Renal cortex interstitium (tissue), 11 donors: ENCODE measurements around the gene FBXL20. TPM values are rescaled to one million over a fixed set of nuclear protein-coding genes. Genes with fewer than 3 reads are reported as not detected.
"Not testable (repeated sequence)": the region's sequence is repeated elsewhere in the genome, so short reads cannot be mapped to it uniquely, and the experiment has no call there.

Source experiments
- DNase-seq, 11 donors: peaks; one replicate each; pipeline ENCODE4 v3.0.0-alpha.2; 2013; ENCODE audit warnings: low read depth in 9 of 11, low spot score in 4 of 11; ENCODE audit errors: extremely low read depth in 1 of 11
- polyA plus RNA-seq, 3 donors: library from polyadenylated mRNA; unstranded; fragments of 120-200 nt; gene quantifications; one replicate each; pipeline ENCODE4 v1.2.1, GENCODE V29; 2013; ENCODE audit not compliant: insufficient read length in 3 of 3

Gene FBXL20
- polyA plus RNA-seq, 3 donors, result 11.8 to 15.1 (median 13.2) TPM

DNA sequence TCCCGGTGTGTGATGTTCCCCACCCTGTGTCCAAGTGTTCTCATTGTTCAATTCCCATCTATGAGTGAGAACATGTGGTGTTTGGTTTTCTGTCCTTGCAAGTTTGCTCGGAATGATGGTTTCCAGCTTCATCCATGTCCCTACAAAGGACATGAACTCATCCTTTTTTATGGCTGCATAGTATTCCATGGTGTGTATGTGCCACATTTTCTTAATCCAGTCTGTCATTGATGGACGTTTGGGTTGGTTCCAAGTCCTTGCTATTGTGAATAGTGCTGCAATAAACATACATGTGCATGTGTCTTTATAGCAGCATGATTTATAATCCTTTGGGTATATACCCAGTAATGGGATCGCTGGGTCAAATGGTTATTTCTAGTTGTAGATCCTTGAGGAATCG, 54.6 kb downstream of the FBXL20 start:
- not testable (repeated sequence) for DNase-seq

DNA sequence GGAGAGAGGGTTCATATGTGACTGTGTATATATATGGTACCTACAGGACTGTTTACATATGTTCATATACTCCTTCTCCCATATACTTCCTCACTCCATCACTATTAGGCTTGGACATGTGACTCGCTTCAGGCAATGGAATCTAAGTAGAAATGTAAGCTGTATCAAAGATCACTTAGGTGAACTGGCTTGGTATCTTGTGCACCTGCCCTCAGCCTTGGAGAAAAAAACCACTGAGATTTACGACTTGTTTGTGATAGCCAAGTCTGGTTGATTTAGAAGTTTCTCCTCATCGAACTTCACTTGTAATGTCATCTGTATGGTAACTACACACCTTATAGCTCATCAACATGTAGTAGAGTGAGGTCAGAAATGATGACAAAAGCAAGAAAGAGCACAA, 59.9 kb downstream of the FBXL20 start:
- no peak for DNase-seq

GRCh38 chr17:39340731-39341130, 60.7 kb downstream of the FBXL20 start:
- DNase-seq, result no peak

DNA sequence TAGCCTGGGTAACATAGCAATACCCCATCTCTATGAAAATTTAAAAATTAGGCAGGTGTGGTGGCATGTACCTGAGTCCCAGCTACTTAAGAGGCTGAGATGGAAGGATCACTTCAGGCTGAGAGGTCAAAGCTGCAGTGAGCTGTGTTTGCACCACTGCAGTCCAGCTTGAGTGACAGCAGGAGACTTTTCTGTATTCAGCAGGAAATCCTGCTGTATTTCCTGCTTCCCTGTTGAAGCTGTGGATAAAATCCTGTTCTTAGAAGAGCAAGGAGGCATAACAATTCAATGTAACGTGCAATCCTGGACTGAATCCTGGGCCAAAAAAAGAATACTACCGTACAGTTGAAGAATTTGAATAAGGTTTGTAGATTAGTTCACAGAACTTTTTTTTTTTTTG, 62.2 kb downstream of the FBXL20 start:
- DNase-seq, result no peak

DNA sequence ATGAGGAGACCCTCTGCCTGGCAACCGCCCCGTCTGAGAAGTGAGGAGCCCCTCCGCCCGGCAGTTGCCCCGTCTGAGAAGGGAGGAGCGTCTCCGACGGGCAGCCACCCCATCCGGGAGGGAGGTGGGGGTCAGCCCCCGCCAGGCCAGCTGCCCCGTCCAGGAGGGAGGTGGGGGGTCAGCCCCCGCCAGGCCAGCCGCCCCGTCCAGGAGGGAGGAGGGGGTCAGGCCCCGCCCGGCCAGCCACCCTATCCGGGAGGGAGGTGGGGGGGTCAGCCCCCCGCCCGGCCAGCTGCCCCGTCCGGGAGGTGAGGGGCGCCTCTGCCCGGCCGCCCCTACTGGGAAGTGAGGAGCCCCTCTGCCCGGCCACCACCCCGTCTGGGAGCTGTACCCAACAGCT, 63.8 kb downstream of the FBXL20 start:
- DNase-seq, result not testable (repeated sequence)

DNA sequence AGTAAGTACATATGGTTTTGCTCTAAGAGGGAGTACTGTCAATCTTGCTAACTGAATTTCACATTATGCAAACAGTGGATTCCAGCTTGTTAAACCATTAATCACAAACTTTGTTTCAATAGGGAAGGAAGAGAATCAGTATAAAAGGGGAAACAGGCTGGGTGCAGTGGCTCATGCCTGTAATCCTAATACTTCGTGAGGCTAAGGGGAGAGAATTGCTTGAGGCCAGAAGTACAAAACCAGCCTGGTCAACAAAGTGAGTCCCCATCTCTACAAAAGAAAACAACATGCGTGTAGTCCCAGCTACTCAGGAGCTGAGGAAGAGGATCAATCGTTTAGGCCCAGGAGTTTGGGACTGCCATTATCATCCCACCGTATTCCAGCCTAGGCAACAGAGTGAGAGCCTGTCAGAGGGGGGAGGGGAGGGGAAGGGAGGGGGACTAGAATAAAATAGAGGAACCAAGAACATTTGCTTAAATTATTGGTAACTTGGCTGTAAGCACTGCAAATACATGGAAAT, 65.7 kb downstream of the FBXL20 start:
- DNase-seq, result no peak

- not testable (repeated sequence) for DNase-seq
Measured at GRCh38 chr17:39334008-39334744, 67.2 kb downstream of the FBXL20 start.

DNA sequence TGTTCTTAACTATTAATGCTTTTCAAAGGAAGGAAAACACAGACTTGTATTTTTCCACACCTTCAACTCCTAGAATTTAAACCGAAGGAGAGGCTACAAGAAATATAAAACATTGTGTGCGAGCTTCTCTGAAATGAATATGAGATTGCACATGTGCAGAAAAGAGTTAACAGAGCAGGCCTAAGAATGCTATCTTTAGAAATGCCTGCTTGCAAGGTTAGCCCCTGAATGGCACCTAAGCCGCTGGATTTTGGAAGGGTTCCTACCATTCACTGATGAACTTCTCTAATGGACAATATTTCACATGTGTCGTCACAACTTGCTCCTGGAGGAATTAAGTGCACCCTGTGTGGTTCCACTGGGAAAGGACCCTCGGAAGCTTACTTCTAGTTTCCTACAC, 69.3 kb downstream of the FBXL20 start:
- DNase-seq, result no peak

DNA sequence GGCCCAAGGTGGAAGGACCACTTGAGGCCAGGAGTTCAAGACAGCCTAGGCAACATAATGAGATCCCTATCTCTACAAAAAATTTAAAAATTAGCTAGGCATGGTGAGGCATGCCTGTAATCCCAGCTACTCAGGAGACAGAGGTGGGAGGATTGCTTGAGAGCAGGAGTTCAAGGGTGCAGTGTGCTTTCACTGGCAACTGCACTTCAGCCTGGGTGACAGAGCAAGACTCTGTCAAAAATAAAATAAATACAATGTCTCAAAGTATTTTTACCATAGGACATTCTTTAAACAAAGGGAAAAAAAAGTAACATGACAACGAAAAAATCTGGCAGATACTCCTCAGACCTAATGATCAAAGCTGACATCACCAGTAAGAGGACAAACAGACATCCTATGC, 72.6 kb downstream of the FBXL20 start:
- no peak for DNase-seq

- DNase-seq, result no peak
Measured at GRCh38 chr17:39327109-39327508, 74.3 kb downstream of the FBXL20 start.

DNA sequence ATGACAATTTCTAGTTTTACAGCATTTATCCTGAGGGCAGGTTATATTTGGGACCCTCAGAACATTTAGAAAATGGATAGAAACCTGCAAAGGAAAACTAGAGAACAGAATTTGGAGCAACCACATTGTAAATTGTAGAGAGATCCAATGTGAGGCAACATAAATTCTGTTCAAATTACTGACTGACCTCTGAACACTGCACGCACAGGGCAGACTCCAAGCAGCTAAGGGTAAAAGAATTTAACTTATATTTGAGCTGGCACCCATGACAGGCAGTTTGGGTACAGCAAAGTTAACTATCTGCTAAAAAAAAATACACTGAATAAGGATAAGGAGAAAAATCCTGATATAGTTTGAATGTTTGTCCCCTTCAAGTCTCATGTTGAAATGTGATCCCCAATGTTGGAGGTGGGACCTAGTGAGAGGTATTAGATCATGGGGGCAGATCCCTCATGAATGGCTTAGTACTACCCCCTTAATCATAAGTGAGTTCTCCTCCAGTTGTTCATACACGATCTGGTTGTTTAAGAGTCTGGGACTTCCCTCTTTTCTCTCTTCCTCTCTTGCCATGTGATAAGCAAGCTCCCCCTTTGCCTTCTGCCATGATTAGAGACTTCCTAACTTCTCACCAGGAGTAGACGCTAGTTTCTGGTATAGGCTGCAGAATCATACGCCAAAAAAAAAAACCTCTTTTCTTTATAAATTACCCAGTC, 75.7 kb downstream of the FBXL20 start:
- DNase-seq, result no peak

DNA sequence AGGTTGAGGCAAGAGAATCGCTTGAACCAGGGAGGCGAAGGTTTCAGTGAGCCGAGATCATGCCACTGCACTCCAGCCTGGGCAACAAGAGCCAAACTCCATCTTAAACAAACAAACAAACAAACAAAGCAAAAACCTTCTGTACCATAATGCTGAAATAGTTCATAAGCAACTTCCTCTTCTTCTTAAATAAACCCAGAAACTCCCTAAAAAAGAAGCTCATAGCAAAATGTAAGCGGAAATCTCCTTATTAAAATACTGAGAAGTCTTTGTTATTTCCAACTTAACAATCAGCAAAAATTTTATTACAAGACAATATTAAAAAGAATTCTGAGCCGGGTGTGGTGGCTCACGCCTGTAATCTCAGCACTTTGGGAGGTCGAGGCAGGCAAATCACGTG, 82.8 kb downstream of the FBXL20 start:
- no peak for DNase-seq

- no peak for DNase-seq
Measured at GRCh38 chr17:39306509-39307212, 94.8 kb downstream of the FBXL20 start.

DNA sequence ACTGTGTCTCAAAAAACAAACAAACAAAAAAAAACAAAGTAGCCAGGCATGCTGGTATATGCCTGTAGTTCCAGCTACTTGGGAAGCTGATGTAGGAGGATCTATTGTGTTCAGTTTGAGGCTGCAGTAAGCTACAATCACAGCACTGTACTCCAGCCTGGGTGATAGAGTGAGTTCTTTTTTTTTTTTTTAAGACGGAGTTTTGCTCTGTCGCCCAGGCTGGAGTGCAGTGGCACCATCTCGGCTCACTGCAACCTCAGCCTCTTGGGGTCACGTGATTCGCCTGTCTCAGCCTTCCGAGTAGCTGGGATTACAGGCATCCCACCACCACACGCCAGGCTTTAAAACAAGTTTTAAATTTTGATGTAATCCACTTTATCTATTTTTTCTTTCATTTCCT, 95.4 kb downstream of the FBXL20 start:
- DNase-seq, result no peak

DNA sequence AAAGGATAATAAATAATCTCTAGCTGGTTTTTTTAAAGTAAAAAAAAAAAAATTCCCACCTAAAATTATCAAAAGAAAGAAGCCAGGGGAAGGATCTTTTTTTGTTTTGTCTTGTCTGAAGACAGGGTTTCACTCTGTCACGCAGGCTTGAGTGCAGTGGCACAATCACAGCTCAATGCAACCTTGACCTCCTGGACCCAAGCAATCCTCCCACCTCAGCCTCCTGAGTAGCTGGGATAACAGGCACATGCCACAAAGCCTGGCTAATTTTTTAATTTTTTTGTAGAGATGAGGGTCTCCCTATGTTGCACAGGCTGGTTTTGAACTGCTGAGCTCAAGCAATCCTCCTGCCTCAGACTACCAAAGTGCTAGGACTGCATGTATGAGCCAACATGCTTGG, 97.2 kb downstream of the FBXL20 start:
- no peak for DNase-seq

DNA sequence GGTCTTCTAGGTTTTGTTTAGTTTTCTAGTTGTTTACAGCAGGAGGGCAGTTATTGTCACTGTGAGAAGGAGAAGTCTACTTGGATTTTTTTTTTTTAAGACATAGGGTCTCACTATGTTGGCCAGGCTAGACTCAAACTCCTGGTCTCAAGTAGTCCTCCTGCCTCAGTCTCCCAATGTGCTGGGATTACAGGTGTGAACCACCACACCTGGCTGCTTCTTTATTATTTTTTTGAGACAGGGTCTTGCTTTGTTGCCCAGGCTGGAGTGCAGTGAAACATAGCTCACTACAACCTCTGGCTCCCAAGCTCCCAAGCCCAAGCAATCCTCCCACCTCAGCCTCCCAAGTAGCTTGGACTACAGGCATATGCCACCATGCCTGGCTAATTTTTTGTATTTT, 107.4 kb downstream of the FBXL20 start:
- no peak for DNase-seq

GRCh38 chr17:39292546-39292945, 108.9 kb downstream of the FBXL20 start:
- DNase-seq, result not testable (repeated sequence)

GRCh38 chr17:39286513-39286912, 114.9 kb downstream of the FBXL20 start:
- DNase-seq, result not testable (repeated sequence)

GRCh38 chr17:39284685-39285084, 116.7 kb downstream of the FBXL20 start:
- DNase-seq, result no peak

DNA sequence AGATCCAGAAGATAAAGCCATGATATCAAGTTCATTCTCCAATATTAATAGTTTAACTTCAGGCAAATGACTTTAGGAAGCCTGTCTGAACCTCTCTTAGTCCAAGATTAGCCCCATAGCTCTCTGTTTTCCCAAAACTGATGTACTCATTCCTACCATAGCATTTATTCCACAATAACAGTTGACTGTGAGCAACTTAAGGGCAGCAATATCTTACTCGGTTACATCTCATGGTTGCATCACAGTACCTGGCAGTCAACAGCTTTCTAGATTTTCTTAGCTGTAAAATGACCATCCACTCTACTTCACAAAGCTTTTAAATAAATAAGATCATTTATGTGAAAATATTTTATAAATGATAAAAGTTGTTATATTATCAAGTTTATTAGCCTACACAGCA, 117.5 kb downstream of the FBXL20 start:
- DNase-seq, result no peak
